HFF-Myc (cell line): ENCODE data around the gene FKBP6.
"Not testable (repeated sequence)": the region's sequence is repeated elsewhere in the genome, so short reads cannot be mapped to it uniquely, and the experiment has no call there.

Source experiments
- DNase-seq: peaks from one replicate; pipeline ENCODE4 v3.0.0-alpha.2; 2011; ENCODE audit warnings: low read depth; ENCODE audit errors: extremely low read depth
- H3K4me3 ChIP-seq: replicated peaks from 2 replicates; pipeline ENCODE4 v1.5.1; 2011; ENCODE audit warnings: low read depth, mild to moderate bottlenecking, control low read depth, low read length
- TF ChIP-seq, protein P1 (sequence below): IDR thresholded peaks from 2 replicates; pipeline ENCODE4 v1.5.1; 2012; ENCODE audit warnings: mild to moderate bottlenecking, low read depth, low read length, control low read depth; ENCODE audit errors: missing control alignments

FKBP6 gene

GRCh38 chr7:73364006-73364728 lies 36.2 kb downstream of the FKBP6 start:
- TF ChIP-seq, protein P1, sequence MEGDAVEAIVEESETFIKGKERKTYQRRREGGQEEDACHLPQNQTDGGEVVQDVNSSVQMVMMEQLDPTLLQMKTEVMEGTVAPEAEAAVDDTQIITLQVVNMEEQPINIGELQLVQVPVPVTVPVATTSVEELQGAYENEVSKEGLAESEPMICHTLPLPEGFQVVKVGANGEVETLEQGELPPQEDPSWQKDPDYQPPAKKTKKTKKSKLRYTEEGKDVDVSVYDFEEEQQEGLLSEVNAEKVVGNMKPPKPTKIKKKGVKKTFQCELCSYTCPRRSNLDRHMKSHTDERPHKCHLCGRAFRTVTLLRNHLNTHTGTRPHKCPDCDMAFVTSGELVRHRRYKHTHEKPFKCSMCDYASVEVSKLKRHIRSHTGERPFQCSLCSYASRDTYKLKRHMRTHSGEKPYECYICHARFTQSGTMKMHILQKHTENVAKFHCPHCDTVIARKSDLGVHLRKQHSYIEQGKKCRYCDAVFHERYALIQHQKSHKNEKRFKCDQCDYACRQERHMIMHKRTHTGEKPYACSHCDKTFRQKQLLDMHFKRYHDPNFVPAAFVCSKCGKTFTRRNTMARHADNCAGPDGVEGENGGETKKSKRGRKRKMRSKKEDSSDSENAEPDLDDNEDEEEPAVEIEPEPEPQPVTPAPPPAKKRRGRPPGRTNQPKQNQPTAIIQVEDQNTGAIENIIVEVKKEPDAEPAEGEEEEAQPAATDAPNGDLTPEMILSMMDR = no peak
- DNase-seq = no peak
- no peak overlapping the region for H3K4me3 ChIP-seq

DNA sequence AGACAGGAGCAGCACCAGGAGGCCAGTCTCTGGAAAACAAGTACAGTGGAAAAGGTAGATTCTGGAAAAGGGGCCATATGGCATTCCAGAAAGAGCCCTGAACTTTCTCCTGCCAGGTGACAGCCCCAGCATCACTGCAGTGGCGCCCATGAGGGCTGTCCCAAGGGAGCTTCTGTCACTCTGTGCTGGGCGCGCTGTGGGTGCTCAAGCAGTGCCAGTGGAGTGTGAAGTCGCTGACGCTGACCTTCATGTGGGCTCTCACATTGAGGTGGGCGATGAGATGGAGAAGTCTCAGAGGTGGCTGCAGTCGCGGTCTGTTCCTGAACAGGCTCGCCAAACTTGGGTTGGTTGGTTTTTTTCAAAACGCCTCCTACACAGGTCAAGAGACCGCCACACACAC lies 38.2 kb downstream of the FKBP6 start:
- no peak overlapping the region for H3K4me3 ChIP-seq
- TF ChIP-seq, protein P1 = no peak
- no peak for DNase-seq

DNA sequence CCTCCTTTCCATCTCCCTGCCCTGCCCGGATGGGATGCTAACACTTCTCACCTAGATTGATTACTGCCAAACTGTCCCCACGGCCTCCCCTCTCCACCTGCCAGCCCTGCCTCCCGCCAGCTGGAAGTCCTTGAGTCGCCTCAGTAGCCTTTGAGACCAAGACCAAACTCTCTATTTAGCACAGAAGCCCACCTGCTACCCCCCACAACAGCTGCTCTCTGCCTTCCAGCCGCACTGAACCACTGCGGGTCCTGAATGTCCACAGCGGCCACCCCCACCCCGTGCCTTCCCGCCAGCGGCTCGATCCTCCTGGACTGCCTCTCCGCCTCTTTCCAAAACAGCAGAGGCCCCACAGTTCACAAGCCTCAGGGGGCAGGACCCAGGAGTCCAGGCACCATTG lies 39.0 kb downstream of the FKBP6 start:
- no peak for DNase-seq
- H3K4me3 ChIP-seq = no peak overlapping the region
- TF ChIP-seq, protein P1 = no peak

DNA sequence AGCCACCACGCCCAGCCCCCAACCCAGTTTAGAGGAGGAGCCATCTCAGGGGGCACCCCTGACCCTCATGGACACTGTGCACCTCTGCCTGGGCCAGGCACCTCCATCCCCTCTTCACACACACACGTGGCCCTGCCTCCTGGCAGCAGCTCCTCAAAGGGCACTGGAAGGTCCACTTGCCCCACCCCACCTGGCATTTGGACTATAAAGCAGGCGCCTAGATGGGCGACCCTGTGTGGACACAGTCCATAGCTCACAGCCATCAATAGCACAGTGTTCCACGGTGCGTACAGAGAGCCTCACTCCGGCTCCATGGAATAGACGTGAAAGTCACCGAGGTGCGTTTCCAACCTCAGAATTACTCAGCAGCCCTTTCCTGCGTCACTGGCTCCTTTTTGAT lies 41.0 kb downstream of the FKBP6 start:
- H3K4me3 ChIP-seq = no peak overlapping the region
- TF ChIP-seq, protein P1 = no peak
- no peak for DNase-seq

- no peak for DNase-seq
Observed at GRCh38 chr7:73369622-73370021, 41.7 kb downstream of the FKBP6 start.

GRCh38 chr7:73373741-73374140 lies 45.8 kb downstream of the FKBP6 start:
- no peak overlapping the region for H3K4me3 ChIP-seq
- TF ChIP-seq, protein P1 = no peak
- no peak for DNase-seq

More at GRCh38 chr7:73369622-73370021, 41.7 kb downstream of the FKBP6 start:
- no peak overlapping the region for H3K4me3 ChIP-seq
- TF ChIP-seq, protein P1 = no peak

DNA sequence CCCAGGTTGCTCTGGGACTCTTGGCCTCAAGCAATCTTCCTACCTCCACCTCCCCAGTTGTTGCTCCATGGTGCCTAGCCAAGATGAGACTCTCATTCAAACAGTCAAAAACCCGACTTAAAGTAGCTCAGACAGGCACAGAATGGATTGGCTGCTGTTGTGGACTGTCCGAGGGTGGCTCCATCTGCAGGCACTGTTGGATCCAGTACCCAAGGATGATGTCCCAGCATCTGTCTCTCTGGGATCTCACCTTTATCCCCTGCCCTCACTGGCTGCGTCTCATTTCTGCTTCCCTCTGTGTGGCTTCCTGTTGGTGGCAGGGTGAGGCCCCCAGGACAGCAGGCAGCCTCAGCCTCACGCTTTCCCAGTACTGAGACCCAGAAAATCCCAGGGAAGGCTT lies 48.3 kb downstream of the FKBP6 start:
- H3K4me3 ChIP-seq, DNase-seq: not testable (repeated sequence)
